Stimulated activated CD8-positive, alpha-beta memory T cell treated with anti-CD3 and anti-CD28 coated beads, Interleukin-4, amount 100 ng/mL, for 24 hours (primary cell): ENCODE data around the gene ZDHHC8.

Source experiments
- DNase-seq: peaks from one replicate; pipeline ENCODE4 v3.0.0-alpha.2; 2020; ENCODE audit warnings: low read depth

ZDHHC8 gene

GRCh38 chr22:20096574-20097420 lies 34.8 kb upstream of the ZDHHC8 start:
- no peak for DNase-seq

- DNase-seq: no peak
These were observed 32.4 kb upstream of the ZDHHC8 start for GRCh38 chr22:20099099-20099711.

GRCh38 chr22:20101638-20102037 lies 30.0 kb upstream of the ZDHHC8 start:
- no peak for DNase-seq

- DNase-seq: no peak
These were observed 29.3 kb upstream of the ZDHHC8 start for GRCh38 chr22:20102203-20102780.

- no peak for DNase-seq
These were observed 26.0 kb upstream of the ZDHHC8 start for GRCh38 chr22:20105456-20106204.

GRCh38 chr22:20106205-20106848 lies 25.3 kb upstream of the ZDHHC8 start:
- DNase-seq: no peak

- no peak for DNase-seq
These were observed 24.8 kb upstream of the ZDHHC8 start for GRCh38 chr22:20106849-20107237.

GRCh38 chr22:20107471-20107901 lies 24.1 kb upstream of the ZDHHC8 start:
- DNase-seq: no peak

- no peak for DNase-seq
These were observed 23.4 kb upstream of the ZDHHC8 start for GRCh38 chr22:20107951-20108756.

GRCh38 chr22:20108757-20109230 lies 22.8 kb upstream of the ZDHHC8 start:
- DNase-seq: no peak

GRCh38 chr22:20109411-20110358 lies 21.9 kb upstream of the ZDHHC8 start:
- no peak for DNase-seq

- DNase-seq: no peak
These were observed 21.1 kb upstream of the ZDHHC8 start for GRCh38 chr22:20110359-20110985.

GRCh38 chr22:20111045-20111688 lies 20.4 kb upstream of the ZDHHC8 start:
- DNase-seq: no peak

- DNase-seq: no peak
These were observed 19.6 kb upstream of the ZDHHC8 start for GRCh38 chr22:20111689-20112622.

- DNase-seq: no peak
These were observed 18.7 kb upstream of the ZDHHC8 start for GRCh38 chr22:20112623-20113511.

- DNase-seq: no peak
These were observed 17.9 kb upstream of the ZDHHC8 start for GRCh38 chr22:20113551-20114310.
